ENCODE measurements around the gene SPDYE1.

SPDYE1 gene

DNA sequence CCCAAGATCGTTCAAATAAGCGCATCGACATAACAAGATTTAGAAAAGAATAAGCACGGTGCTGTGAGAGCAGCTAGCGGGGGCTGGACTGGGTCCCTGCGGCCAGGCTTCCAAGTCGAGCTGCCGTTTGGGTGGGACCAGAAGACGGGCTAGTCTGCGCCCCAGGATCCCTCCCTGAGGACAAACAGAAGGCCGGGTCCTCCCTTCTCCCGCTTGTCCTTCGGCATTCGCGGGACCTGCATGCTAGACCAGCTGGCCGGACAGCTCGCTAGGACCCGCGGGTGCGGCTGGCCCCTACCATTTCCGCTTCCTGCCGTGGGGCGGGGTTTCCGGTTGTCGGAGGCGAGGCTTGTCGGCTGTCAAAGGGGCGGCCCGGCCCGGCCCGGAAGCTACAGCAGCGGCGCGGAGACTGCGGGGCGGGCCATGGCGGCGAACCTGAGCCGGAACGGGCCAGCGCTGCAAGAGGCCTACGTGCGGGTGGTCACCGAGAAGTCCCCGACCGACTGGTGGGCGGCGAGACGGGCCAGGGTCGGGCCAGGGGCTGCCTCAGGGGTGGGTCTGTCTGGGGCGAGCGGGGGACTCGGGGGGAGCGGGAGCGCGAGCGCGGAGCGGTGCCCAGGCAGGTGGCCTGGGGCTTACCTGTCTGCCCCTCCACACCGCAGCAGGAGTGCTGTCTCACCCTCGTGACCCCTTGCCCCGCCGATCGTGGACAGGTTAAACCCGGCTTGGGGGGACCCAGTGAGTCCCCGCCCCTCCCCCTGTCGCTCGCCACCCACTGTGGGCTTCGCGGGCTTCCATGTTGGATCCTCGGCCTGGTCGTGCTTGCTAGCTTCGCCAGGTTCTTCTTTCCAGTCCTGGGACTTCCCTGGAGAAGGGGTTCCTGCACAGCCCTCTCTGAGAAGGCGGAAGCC is 46.9 kb downstream of the SPDYE1 start, which contains the start of gene DBNL:
TSS of gene DBNL (plus strand) at position 388 of the 911 bp plus-strand sequence. CDS start at position 424, 36 bp downstream.
- peak; percentile 93 for DNase-seq (ENCODE audit: low spot score)

DNA sequence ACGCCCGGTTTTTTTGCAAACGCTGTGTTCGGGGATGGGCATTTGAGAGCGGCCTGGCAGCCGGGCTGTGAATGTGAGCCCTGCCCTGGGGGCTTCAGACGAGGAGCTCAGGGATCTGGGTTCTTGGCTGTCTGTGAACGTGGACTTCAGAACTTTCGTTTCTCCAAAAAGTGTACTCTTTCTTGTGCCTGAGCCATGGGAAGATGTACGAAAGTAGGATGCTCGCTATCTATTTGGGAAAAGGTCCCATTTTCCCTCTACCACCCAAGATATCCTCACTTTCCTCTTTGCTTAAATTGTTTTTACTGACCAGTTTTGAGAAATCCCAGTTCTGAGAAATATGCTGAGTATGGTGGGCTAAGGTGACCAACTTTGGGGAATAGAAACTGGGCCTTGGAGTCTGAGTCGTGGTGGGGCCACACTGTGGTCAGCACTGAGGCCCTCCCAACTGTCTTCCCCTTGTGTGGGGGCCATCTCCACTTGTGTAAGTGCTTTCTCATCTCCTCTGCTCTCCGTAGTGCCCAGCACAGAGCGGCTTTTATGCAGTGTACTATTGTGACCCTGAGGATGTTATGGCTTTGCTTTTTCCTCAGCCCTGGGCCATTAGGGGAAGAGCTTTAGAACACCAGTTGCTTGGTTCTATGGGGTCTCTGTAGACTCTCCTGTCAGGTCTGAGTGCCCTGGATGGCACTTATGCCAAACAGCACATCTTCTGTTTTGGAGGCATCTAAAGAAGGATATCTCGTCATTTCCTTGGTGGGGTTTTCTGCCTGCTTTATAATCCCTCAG is 47.7 kb downstream of the SPDYE1 start:
- no peak for DNase-seq (ENCODE audit: low spot score)

DNA sequence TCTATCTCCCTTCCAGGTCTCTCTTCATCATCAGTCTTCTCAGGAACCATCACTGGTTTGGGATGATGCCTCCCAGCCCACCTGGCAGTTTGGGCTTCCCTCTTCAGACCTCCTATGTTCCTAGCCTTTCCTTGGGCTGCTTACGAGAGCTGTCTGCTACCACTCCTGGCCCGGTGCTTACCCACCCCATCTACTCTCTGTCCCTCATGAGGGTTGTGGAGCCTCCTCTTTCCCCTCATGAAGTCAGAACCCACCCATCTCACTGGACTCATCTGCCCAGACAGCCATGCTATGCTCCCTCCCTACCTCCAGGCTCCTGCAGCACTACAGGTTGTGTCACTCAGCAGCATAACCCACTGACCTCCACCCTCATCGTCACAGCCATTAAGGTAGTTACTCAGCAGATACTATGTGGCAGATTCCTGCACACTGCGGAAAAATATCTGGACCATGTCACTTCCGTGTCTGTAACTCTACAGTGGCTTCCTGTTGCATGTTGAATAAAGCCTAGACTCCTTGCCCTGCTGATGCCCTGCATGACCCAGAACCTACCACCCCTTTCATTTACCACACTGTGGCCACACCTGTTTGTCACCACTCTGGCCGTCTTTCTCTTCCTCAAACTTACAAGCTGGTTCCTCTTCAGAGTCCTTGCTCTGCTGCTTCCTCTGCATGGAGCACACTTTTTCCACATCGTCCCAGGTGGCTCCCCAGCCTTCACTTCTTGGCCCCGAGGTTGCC is 48.8 kb downstream of the SPDYE1 start:
- no peak for DNase-seq (ENCODE audit: low spot score)

DNA sequence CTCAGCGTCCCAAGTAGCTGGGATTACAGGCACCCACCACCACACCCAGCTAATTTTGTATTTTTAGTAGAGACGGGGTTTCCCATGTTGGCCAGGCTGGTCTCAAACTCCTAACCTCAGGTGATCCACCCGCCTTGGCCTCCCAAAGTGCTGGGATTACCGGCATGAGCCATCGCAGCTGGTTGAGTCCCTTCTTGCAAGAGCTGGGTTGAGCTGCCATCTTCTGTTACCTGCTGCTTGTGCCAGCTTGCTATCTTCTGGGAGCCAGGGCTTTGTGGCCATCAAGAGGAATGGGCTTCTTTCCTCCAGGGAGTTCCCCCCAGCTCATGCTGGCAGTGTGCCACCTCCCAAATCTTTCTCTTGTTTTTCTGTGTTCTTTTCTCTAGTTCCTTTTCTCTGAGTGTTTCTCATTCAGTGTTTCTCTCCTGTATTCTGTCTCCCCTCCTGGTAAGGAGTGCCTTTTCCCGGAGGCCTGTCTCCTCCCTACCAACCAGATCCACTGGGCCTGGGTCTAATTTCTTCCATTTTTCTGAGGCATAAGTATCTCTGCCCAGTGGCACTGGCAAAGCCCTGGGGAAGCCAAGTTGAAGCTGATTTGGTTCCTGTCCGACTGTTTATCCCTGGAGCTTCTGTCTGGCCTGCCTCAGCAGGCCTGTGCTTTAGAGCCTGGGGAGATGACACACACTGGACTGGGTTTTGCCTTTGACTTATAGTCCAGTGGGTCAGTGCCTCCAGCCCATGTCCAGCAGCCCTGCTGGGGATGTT is 50.5 kb downstream of the SPDYE1 start:
- DNase-seq (ENCODE audit: low spot score): no peak

DNA sequence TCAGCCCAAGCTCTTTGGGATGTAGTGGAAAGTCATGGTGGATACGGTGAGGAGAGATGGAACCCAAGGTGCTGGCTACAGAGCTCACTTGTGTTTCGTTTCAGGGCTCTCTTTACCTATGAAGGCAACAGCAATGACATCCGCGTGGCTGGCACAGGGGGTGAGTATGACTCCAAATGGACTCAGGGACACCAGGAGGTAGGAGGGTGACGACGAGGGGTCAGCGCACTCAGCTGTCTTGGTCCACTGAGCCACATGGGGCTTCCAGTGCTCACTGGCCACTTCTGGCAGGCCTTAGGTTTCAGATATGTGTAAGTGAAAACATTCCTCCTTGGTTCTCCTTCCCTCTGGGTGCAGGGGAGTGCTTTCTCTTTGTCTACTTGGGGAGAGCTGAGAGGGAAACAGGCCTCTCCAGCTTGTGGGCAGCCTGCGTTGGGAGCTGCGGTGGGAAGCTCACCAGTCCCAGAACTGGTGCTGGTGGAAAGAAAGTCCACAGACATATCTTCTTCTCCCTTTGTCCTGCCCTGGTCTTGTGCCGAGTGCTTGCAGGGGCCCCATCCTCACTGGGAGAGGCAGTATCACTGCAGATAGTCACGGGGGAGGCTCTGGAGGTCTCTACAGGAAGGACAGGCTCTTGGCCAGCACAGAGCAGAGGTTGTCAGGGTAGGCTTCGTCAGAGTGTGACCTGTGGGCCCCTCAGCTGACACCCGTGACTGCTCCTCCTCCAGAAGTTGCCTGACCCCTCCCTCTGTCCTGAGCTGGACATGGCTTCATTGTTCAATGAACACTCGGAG is 52.6 kb downstream of the SPDYE1 start:
- DNase-seq (ENCODE audit: low spot score): no peak

DNA sequence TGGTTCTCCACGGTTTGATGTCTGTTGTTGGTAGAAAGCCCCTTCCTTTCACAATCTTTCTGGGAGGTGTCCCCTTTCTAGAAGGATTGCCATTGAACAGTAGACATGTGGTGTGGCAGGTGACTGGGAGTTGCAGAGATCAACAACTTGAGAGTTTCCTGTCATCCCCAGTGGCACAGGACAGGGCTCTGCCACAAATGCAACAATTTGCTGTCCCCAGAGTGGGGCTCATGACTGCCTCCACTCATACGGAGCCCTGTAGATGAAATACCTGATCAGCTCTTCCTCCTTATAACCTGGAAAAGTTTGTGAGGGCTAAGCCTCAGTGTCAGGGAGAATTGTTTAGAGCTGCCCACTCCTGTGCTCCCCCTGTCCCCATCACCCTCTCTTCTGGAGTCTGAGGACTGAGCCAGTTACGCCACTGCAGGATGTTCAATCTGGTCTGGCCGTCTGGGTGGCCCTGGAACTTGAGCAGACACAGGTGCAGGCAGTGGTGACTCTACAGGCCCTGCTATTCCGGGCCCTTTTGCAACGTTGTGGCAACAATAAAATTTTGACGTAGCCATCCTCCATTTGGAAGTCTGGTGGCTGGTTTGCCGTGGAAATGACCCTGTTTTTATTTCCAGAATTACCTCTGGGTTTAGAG is 53.3 kb downstream of the SPDYE1 start:
- no peak for DNase-seq (ENCODE audit: low spot score)

DNA sequence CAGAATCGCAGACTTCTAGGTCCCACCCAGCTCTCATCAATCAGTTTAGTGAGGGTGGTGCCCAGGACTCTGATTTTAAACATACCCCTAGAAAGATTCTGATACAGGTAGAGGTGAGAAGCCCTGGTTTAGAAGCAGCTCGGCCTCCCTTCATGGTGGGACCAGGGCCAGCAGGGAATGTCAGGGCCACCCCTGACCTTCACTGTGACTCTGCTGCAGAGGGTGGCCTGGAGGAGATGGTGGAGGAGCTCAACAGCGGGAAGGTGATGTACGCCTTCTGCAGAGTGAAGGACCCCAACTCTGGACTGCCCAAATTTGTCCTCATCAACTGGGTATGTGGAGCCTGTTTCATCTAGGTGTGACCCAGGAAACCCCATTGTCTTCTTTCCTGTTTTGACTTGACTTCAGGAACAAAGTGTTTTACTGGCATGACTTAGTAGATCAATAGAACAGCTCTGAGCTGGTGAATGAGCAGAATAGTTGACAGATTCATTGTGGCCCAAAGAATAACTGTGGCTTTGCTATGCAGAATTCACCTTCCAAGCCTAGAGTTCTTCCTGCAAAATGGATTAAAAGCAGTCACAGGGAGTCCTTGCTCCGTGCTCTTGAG is 54.0 kb downstream of the SPDYE1 start:
- no peak for DNase-seq (ENCODE audit: low spot score)

DNA sequence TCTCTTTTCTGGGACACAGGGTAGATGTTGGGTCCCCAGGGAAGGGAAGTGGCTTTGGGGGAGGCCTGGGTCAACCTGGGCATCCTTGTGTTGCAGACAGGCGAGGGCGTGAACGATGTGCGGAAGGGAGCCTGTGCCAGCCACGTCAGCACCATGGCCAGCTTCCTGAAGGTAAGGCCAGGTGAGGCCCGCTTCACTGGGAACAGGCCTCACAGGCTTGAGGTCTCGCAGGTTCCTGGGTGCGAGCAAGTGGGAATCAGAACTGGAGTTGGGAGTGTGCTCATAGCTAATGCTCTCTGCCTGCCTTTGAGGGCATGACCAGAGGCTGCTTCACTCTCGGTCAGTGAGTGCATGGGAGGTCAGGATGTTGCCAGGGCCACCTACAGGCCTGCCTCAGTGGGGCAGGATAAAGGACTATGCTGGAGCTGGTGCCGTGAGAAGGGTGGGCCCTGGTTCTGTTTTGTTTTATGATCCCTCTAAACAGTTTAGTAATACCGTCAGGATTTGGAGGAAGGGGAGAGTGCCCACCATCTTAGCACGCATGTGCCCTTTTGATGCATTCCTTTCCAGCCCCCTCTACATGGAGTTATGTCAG is 55.2 kb downstream of the SPDYE1 start:
- DNase-seq (ENCODE audit: low spot score): no peak

DNA sequence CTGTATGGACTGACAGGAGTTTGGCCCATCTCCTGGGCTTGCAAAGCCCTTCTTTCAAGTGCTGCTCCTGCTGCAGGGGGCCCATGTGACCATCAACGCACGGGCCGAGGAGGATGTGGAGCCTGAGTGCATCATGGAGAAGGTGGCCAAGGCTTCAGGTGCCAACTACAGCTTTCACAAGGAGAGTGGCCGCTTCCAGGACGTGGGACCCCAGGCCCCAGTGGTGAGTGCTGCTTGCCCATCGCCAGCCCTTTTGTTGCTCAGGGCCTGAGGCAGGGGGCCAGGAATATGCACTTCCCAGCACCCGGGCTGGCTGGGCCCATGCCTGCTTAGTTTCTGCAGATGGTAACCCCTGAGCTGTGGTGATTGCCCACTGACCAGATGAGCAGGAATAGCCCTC is 59.0 kb downstream of the SPDYE1 start:
- DNase-seq (ENCODE audit: low spot score): no peak

DNA sequence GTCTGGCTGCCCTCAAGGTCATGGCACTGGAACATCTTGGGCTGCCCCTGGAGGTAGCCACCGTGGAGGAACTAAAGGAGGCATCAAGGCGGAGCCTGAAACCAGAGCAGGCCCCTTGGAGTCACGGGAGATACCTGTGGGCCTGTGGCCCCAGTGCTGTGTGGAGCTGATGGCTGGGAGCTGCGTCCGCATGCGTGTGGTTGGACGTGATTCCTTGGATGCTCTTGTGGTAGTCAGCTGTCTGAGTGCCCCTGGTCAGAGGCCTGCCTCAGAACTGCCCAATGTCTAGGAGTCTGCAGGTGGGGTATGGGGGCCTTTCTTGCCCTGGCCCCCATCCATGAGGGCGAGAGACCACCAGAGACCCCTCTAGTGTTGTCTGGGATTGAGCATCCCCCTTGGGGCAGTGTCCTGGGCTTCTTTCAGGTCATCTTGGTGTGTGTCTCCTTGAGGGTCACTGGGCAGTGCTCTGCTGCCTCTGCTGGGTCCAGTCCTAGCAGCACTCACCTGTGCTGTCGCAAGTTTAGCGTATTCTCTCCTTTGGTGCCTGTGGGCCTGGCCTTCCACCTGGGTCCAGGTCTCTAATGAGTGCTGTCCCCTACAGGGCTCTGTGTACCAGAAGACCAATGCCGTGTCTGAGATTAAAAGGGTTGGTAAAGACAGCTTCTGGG is 59.6 kb downstream of the SPDYE1 start:
- no peak for DNase-seq (ENCODE audit: low spot score)

DNA sequence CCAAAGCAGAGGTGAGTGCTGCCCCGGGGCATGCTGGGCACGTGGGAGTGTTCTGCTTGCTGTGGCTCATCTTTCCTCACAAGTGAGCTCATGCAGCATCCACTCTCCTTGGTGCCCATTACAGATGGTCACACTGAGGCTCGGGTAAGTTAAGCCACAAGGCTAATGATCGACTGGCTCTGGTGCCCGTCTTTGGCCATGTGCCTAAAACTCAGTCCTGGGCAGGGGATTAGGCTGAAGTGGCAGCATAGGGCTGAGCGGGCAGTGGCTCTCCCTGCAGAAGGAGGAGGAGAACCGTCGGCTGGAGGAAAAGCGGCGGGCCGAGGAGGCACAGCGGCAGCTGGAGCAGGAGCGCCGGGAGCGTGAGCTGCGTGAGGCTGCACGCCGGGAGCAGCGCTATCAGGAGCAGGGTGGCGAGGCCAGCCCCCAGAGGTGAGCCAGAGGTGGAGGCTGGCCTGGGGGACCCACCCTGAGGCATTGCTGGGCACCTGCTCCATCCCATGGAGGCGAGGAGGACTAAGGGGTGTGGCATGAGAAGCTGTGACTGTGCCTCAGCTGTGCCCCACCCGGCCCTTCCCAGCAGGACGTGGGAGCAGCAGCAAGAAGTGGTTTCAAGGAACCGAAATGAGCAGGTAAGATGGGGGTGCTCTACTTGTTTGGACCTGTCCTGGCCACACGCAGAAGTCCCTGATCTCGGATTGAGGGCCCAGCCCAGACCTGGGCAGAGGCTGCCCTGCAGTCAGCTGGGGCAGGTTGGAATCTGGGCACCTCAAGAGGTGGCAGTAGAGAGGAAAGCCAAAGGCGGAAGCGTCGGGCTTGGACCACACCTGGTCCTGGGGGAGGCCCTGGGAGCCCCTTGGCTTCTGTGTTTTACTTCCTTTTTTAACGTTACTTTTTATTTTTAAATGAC is 60.4 kb downstream of the SPDYE1 start:
- DNase-seq (ENCODE audit: low spot score): no peak

DNA sequence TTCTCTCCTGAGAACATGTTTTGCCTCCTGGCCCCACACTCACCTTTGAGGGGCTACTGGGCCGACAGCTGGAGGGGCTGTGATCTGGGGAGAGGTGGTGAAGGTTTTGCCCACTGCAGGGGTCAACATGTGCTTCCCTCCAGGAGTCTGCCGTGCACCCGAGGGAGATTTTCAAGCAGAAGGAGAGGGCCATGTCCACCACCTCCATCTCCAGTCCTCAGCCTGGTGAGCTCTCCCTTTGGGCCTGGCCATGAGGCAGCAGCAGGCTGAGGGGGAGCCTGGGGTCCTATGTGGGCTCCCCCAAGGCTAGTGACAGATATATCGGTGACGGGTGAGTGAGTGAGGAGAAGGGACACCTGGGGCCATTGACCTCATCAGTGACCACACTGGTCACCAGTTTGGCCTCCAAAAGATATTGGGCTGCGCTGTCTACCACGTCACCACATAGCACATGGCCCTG is 61.1 kb downstream of the SPDYE1 start:
- DNase-seq (ENCODE audit: low spot score): no peak

DNA sequence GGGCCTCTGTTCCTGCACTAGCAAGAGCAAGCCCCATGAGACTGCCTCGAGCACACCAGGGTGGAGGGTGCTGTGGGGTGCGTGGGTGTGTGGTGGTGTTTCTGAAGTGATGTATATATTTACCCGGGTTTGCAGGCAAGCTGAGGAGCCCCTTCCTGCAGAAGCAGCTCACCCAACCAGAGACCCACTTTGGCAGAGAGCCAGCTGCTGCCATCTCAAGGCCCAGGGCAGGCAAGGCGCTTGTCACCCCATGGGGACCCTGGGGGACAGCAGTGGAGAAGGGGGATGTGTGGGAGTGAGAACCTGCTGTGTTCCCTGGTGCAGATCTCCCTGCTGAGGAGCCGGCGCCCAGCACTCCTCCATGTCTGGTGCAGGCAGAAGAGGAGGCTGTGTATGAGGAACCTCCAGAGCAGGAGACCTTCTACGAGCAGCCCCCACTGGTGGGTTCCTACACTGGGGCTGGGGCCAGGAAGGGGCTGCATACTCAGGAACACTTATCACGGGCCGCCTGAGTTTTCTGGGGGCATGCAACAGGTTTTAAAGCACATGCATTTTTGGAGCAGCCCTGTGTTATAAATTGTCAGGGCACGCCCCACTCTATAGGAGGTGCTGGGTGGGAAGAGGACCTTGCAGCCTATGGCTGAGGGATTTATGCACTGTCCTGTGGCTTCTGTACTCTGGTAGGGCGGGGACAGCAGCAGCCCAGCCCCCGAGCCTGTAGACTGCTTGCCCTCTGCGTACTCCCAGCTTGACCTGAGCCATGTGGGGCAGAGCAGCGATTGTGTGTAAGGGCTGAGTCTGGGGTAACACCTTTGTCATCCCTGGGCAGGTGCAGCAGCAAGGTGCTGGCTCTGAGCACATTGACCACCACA is 61.8 kb downstream of the SPDYE1 start:
- DNase-seq (ENCODE audit: low spot score): no peak
